Kidney glomerular epithelial cell (primary cell): ENCODE measurements around the gene CDK11A.
"Not testable (repeated sequence)": the region's sequence is repeated elsewhere in the genome, so short reads cannot be mapped to it uniquely, and the experiment has no call there.

Experiments
- DNase-seq: peaks from one replicate; lab custom pipeline; 2025; lab: John Stamatoyannopoulos, UW

The CDK11A gene

DNA sequence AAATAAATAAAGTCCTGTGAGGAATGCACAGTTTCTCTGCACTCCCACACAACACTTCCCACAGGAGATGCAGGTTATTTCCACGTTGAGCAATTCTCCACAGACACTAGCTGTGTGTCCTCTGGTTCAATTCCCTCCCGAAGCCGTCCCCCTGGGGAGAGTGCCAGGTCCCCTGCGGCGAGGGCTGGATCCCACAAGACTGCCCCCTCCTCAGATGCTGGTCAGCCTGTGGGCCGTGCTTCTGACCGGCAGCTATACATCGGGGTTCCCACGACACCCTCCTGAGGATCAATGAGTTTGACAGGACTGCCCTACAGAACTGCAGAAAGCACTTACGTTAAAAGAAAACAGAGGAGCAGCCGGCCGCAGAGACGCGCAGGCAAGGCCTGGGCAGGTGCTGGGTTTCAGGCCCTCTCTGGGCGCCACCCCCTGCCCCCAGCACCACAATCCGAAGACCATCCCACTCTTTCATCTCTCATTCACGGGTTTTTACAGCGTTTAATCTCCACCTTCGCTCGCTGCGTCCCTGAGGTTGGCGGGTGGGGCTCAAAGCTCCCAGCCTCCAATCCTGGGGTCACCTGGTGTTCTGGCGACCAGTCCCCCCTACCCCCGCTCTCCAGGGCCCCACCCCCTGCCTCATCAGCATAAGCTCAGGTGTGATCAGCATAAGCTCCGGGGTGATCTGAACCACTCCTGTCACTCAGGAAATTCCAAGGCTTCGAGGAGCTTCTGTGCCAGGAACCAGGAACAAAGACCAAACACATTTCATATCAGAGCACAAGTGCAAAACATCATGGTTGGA, 40.9 kb downstream of the CDK11A start:
- DNase-seq, result no peak

DNA sequence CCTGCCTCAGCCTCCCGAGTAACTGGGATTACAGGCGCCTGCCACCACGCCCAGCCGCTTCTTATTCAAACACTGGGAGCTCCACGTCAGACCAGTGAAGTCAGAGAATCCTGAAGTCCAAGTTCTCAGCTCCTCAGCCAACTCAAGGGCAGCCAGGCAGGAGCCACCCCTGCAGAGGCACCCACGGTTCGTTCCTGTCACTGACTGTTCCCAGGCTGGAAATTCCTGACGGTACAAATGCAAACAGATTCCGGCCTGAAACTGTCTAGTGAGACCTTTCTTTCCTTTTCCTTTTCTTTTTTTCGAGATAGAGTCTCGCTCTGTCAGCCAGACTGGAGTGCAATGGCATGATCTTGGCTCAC, 43.3 kb downstream of the CDK11A start:
- peak; percentile 4 for DNase-seq

- no peak for DNase-seq
These were observed 43.9 kb downstream of the CDK11A start for GRCh38 chr1:1680031-1680911.

DNA sequence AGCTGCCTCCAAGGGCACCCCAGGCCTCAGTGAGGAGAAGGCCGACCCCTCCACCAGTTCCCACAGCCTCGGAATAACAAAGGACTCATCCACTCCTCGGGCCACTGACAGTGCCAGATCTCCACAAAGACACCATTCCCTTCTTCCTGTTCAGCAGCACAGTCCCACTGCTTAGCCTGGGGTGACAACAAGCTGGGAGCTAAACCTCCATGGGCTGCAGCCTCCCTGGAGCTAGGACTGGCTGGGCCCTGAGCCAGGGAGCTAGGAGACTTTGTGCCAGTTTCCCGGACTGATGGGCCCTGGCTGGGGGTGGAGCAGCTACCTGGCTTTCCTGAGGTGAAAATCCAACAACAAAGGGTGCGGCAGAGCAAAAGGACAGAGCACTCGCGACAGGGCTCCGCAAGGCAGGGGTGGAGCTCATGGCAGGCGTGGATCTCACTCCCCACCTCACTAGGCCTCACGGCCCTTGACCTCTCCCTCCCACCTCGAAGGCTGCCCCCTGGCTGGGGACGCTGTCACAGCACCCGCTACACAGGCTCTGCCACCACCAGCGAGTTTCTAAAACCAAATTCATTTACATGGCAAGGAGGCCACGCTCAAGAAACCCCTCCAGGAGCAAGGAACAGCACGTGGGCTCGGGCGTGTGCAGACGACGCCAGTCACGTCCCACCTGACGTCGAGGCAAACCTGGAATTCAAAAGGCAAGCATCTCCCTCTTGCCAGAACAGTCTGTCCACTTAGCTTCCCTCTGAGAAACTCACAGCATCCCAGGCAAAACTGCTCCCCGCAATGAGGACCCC, 45.4 kb downstream of the CDK11A start:
- DNase-seq, result no peak

DNA sequence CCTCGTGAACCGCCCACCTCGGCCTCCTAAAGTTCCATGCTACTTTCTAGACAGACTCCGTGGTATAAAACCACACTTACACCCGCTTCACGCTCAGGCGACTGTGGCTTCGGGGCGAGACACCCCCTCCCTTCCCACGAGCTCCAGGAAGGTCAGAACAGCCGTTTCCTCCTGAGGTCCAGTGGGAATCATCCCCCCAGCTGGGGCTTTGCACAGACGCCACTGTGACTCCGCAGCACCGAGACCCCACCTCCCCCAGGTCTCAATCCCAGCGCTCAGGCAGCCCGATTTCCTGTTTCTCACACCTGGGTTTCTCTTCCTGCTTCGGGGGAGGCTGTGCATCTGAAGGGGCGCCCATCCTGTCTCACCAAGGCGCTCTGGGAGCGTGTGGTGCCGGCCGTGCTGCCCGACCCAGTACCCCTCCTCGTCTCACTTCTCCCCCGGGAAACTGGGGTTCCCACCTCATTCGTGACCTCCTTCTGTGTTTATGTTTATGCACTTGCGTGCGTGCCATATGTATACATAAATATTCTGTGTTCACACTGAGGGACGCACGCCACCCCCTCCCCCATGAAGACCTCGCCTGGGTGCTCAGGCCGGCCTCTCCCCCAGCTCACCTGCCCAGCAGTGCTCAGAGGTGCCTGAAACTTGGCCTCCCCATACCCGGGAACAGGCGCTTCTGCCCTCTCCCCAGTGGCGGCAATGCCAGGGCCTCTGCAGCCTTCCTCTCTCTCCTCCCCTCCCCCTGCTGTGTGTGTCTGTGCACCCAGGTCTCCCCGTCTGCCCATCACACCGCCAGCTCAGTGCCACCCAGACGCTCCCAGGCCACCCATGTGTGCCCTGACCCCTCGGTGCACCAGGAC, 46.2 kb downstream of the CDK11A start:
- DNase-seq, result no peak

- DNase-seq, result not testable (repeated sequence)
These were observed 48.1 kb downstream of the CDK11A start for GRCh38 chr1:1676087-1676486.

DNA sequence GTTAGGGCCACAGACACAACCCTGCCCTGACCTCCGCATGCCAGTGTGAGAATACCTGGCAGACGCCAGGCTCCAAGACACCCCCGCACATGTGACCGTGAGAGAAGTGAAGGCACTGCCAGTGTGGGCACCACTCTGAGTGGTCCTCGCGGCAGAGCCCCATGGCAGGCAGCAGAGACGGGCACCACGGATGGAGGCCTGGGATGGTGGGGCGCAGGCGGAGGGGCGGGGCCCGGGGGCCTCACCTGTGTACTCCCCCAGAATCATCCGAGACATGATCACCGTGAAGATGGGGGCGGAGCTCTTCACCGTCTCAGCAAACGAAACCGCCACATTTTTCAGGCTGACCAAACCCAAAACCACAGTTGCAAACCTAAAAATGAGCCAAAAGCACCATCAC, 48.9 kb downstream of the CDK11A start:
- DNase-seq, result not testable (repeated sequence)

- not testable (repeated sequence) for DNase-seq
These were observed 49.4 kb downstream of the CDK11A start for GRCh38 chr1:1674806-1675205.

GRCh38 chr1:1672181-1672965, 51.8 kb downstream of the CDK11A start:
- DNase-seq, result no peak

DNA sequence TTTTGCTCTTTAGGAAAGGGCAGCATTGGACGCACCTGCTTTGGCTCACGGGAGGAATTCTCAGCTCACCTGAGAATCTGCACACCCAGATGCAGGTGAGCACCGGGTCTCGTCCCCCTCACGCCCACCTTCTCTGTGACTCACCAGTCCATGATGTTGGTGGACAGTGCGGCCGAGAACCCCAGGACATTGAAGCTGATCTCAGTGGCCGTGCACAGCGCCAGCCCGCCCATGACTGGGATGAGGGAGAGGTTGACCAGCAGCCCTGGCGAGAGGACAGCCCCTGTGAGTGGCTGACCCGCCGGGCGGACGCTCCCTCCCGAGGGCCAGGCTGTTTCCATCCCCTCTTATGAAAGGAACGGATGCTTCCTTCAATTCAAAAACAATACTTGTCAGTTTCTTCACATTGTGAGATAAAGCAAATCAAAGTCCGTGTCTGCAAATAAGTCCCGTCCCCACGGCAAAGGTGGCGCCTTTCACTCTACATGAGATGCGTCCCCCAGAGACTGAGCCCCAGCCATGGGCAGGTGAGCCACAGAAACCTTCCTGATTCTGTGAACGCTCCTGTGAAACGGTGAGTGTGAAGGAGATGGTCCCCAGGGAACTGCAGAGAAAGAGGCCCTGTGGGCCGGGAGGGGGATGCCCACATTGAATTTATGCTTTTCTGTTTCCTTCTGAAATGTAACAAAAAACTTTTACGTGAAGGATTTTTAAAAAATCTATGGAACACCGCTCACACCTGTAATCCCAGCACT, 52.6 kb downstream of the CDK11A start:
- DNase-seq, result no peak

- DNase-seq, result no peak
These were observed 53.3 kb downstream of the CDK11A start for GRCh38 chr1:1670866-1671265.

DNA sequence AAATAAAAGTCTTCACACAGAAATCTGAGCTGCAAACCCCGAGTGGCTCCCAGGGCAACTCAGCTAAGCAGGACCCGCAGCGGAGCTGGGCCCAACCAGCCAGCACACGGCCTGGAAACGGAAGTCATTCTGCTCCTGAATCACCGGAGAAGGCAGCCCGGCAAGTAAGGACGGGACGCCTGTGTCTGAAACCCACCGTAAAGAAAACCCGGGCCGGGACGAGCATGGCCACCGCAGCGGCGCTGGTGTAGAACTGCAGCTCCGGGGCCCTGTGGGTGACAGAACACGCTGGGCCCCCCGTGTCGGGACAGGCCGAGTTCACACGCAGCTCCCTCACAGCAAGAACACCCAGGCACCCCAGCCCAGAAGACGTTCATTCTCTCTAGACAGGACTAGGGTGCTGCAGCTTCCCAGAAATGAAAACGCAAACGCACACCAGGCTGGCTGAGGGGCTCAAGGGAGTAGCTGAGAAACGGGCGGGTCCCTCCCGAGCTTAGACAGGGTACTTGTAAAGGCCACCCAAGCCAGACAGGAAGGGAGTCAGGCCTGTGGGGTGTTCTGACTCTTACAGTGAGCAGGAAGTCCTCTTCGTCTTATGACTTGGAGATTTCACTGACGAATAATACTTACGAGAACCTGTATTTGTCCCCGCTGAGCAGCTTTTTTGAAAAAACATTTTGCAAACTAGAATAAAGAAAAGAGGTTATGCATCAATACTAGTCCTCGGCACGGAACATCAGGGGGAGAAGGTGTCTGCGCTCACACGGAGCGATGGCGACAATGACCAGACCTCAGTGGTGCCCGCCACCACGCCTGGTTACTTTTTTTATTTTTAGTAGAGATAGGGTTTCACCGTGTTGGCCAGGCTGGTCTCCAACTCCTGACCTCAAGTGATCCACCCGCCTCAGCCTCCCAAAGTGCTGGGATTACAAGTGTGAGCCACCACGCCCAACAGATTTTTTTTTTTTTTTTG, 54.4 kb downstream of the CDK11A start:
- DNase-seq, result no peak

DNA sequence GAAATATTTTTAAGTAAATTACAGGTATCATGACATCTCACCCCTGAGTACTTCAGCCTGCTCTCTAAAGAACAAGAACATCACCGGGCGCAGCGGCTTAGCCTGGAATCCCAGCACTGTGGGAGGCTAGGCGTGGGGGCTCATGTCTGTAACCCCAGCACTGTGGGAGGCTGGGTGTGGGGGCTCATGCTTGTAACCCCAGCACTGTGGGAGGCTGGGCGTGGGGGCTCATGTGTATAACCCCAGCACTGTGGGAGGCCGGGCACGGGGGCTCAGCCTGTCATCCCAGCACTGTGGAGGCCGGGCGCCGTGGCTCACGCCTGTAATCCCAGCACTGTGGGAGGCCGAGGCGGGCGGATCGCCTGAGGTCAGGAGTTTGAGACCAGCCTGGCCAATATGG, 57.6 kb downstream of the CDK11A start:
- DNase-seq, result no peak

- no peak for DNase-seq
These were observed 58.3 kb downstream of the CDK11A start for GRCh38 chr1:1665815-1666251.

DNA sequence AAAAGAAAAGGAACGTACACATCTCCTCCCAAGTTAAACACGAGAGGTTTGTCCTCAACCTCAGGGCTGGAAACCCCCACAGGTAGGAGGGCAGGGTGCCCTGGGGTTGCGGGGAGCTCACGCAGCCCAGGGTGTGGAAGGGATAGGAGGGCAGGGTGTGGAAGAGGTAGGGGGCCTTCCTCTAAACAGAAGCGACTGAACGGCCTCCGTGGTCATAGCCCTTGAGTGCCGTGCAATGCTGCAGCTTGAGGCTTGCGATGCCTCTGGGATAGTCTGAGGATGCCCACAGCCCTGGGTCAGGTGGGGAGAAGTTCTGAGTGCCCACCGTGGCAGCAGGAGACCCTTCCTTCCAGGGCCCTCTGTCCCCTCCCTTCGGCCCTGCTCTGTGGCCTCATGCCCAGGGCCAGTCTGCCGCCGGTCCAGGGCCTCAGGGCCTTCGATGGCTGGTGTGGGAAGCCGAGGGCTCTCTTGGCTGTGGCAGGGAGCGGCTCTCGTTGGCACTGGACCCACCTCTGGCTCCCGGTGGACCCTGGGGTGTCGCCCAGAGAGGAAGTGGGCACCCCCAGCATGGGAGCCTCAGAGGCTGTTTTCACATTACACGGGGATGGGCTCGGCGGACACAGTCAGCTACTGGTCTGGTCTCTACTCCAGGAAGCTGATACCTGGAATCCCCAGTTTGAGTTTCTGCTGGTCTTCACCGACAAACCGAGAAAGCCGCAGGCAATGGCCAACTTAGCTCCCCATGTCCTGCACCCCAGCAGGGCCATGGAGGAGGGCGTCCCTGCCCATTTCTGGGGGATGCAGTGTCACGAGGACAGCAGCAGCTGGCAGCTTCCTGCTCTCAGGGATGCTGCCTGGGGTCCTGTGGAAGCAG, 59.0 kb downstream of the CDK11A start:
- DNase-seq, result no peak

DNA sequence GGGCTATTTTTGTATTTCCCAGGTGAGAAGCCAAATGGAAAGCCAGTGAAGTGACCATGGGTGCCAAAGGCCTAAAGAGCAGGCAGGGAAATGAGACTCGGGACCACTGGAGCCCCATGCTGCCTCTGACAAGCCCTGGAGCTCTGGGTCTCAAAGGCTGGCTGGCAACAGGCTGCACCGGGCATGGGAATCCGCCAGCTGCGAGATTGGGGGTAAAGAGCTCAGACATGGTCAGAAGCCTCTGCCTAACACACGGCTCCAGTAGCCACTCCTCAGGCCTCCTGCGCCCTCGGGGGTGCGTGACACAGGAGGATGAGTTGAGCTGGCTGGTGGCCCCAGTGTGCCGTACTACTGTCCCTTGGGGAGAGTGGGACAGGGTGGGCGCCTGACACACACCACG, 59.8 kb downstream of the CDK11A start:
- not testable (repeated sequence) for DNase-seq

DNA sequence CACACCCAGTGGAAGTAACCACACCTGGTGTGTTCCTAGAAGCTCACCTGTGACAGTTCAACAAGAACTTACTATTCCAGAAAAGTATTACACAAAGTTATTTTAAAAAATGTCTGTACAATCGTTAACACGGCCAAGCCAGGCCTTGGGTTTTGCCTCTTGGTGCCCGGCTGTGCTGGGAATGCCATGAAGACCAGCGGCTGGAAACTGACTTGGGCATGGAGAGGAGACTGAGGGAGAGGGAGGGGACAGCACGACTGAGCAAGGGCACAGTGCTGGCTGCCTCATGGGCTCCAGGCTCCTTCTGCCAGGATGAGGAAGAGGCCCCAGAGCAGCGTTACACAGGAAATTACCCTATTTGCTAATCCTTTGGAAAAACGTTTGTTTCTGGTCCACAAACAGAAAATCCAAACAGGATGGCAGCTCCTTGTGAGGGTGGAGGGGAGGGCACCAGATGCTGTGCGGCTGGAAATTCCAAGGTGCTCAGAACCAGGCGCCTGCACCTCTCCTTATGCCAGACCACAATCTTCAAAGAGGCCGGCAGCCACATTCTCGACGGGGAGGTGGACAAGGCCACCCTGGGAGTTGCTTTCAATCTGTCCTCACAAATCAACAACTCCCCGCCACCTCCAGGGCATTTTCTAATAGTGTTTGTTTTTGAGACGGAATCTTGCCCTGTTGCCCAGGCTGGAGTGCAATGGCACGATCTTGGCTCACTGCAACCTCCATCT, 61.2 kb downstream of the CDK11A start:
- DNase-seq, result not testable (repeated sequence)
